Stomach (tissue), 4 donors: ENCODE measurements around the gene MZF1.

Source experiments
- EP300 ChIP-seq: sonication (generic); formaldehyde crosslinking; IDR thresholded peaks from one replicate; pipeline ENCODE4 v1.6.1; 2017; ENCODE audit warnings: antibody characterized with exemption
- POLR2A ChIP-seq, 4 donors: fragments of 450-650 bp; IDR thresholded peaks; one replicate each; pipeline ENCODE4 v1.6.1; 2016; ENCODE audit warnings: antibody characterized with exemption in 4 of 4, control low read depth in 2 of 4, mild to moderate bottlenecking in 1 of 4, moderate library complexity in 1 of 4
- POLR2AphosphoS5 ChIP-seq, 3 donors: sonication (generic); formaldehyde crosslinking; IDR thresholded peaks; one replicate each; pipeline ENCODE4 v1.6.1; 2016; ENCODE audit warnings: antibody characterized with exemption in 3 of 3
- TF ChIP-seq, protein P1 (sequence below), 7 experiments: fragments of 450-650 bp in 4 of 7; fragments of 200-600 bp in 3 of 7; sonication (generic) in 3 of 7; IDR thresholded peaks; one replicate each; pipeline ENCODE4 v1.5.1; 2016 to 2019; ENCODE audit warnings: antibody characterized with exemption in 7 of 7, control low read depth in 2 of 7, mild to moderate bottlenecking in 1 of 7

GRCh38 chr19:58560921-58561320, 12.2 kb downstream of the MZF1 start:
- TF ChIP-seq, protein P1, sequence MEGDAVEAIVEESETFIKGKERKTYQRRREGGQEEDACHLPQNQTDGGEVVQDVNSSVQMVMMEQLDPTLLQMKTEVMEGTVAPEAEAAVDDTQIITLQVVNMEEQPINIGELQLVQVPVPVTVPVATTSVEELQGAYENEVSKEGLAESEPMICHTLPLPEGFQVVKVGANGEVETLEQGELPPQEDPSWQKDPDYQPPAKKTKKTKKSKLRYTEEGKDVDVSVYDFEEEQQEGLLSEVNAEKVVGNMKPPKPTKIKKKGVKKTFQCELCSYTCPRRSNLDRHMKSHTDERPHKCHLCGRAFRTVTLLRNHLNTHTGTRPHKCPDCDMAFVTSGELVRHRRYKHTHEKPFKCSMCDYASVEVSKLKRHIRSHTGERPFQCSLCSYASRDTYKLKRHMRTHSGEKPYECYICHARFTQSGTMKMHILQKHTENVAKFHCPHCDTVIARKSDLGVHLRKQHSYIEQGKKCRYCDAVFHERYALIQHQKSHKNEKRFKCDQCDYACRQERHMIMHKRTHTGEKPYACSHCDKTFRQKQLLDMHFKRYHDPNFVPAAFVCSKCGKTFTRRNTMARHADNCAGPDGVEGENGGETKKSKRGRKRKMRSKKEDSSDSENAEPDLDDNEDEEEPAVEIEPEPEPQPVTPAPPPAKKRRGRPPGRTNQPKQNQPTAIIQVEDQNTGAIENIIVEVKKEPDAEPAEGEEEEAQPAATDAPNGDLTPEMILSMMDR (IDR thresholded peaks at IDR 0.05): no peak
- TF ChIP-seq POLR2A (IDR thresholded peaks at IDR 0.05): no peak
- no peak for TF ChIP-seq EP300
- TF ChIP-seq POLR2AphosphoS5 (IDR thresholded peaks at IDR 0.05): no peak
